Fibroblast of villous mesenchyme (primary cell): ENCODE data around the gene PRPF38B. TPM values are rescaled to one million over a fixed set of nuclear protein-coding genes. Genes with fewer than 3 reads are reported as not detected.
"Not testable (repeated sequence)": the region's sequence is repeated elsewhere in the genome, so short reads cannot be mapped to it uniquely, and the experiment has no call there.

ENCODE experiments used
- DNase-seq: peaks from one replicate; pipeline ENCODE4 v3.0.0-alpha.2; 2010; ENCODE audit warnings: low read depth
- H3K4me3 ChIP-seq: 2 replicates; pipeline ENCODE4 v1.5.1; 2011; ENCODE audit warnings: low read depth, mild to moderate bottlenecking, low read length
- total RNA-seq: library from RNA; depleted of rRNA; stranded (reverse); fragments of >200 nt; gene quantifications from 2 replicates; pipeline ENCODE4 v1.2.3, GENCODE V29; 2012
- TF ChIP-seq, protein P1 (sequence below): IDR thresholded peaks from 2 replicates; pipeline ENCODE4 v1.5.1; 2012; ENCODE audit warnings: low read depth, mild to moderate bottlenecking, low read length; ENCODE audit not compliant: insufficient read depth

PRPF38B gene
- total RNA-seq, 1 donor: 21.6 TPM

- TF ChIP-seq, protein P1, sequence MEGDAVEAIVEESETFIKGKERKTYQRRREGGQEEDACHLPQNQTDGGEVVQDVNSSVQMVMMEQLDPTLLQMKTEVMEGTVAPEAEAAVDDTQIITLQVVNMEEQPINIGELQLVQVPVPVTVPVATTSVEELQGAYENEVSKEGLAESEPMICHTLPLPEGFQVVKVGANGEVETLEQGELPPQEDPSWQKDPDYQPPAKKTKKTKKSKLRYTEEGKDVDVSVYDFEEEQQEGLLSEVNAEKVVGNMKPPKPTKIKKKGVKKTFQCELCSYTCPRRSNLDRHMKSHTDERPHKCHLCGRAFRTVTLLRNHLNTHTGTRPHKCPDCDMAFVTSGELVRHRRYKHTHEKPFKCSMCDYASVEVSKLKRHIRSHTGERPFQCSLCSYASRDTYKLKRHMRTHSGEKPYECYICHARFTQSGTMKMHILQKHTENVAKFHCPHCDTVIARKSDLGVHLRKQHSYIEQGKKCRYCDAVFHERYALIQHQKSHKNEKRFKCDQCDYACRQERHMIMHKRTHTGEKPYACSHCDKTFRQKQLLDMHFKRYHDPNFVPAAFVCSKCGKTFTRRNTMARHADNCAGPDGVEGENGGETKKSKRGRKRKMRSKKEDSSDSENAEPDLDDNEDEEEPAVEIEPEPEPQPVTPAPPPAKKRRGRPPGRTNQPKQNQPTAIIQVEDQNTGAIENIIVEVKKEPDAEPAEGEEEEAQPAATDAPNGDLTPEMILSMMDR: no peak
- DNase-seq: no peak
- H3K4me3 ChIP-seq: no peak overlapping the region
These were observed 26.3 kb upstream of the PRPF38B start for GRCh38 chr1:108665771-108666170.

DNA sequence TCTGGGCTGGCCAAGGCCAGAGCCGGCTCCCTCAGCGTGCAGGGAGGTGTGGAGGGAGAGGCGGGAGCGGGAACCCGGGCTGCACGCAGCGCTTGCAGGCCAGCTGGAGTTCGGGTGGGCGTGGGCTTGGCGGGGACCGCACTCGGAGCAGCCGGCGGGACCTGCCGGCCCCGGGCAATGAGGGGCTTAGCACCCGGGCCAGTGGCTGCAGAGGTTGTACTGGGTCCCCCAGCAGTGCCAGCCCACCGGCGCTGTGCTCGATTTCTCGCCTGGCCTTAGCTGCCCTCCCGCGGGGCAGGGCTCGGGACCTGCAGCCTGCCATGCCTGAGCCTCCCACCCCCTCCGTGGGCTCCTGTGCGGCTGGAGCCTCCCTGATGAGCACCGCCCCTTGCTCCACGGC, 24.7 kb upstream of the PRPF38B start:
- H3K4me3 ChIP-seq, DNase-seq: not testable (repeated sequence)

- no peak overlapping the region for H3K4me3 ChIP-seq
- TF ChIP-seq, protein P1: no peak
- DNase-seq: no peak
These were observed 23.3 kb upstream of the PRPF38B start for GRCh38 chr1:108668777-108669176.

GRCh38 chr1:108669679-108670078, 22.4 kb upstream of the PRPF38B start:
- TF ChIP-seq, protein P1: no peak
- no peak for DNase-seq
- no peak overlapping the region for H3K4me3 ChIP-seq

DNA sequence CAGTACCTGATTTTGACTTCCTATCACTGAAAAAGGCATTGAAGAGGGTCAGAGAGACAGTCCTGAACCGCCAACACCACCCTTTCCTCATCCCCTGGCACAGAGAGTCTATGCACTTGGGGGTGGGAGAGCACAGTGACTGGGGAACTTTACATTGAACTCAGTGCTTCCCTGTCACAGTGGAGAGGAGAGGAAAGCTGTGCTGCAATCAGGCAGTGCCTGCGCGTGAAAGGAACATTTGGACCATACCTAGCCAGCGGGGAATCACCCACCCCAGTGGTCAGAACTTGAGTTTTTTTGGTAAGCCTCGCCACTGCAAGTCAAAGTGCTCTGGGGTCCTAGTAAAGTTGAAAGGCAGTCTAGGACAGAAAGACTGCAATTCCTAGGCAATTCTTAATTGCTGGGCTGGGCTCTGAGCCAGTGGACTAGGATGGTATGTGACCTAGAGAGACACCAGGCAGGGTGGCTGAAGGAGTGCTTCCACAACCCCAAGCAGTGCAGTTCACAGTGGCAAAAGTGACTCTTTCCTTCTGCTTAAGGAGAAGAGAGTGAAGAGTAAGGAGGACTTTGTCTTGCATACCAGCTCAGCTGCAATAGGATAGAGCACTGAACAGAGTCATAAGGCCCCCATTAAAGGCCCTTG, 21.9 kb upstream of the PRPF38B start:
- no peak overlapping the region for H3K4me3 ChIP-seq
- TF ChIP-seq, protein P1: no peak
- no peak for DNase-seq

GRCh38 chr1:108671143-108671542, 21.0 kb upstream of the PRPF38B start:
- no peak for DNase-seq
- no peak overlapping the region for H3K4me3 ChIP-seq
- TF ChIP-seq, protein P1: no peak

GRCh38 chr1:108678706-108679105, 13.4 kb upstream of the PRPF38B start:
- TF ChIP-seq, protein P1: no peak
- DNase-seq: peak; percentile 13
- no peak overlapping the region for H3K4me3 ChIP-seq
